GM19395 (cell line): Measurements from ENCODE around the gene PDE7B.

Experiments used
- ATAC-seq: cut with Tn5 transposase; IDR thresholded peaks from one replicate; pipeline ENCODE4 v1.9.1; 2021; ENCODE audit warnings: mild to moderate bottlenecking, moderate library complexity; ENCODE audit not compliant: unreplicated experiment

Gene PDE7B

DNA sequence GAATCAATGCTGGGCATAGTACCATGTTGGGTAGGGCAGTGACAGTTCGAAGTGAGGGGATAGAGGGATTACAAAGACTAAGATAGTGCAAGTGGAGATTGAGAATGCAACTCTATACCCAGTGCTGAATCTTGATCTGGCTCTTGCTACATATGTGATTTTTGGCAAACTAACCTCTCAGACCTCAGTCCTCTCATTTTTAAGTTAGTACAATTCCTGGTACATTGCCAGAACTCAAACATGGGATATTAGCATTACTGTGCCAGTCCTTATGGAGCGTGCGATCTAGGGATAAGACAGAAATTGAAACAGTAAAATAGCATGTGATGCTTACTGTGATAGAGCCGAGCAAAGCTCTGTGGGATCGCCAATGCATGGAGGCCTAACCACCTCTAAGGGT is 210.2 kb downstream of the PDE7B start:
- ATAC-seq = no peak

DNA sequence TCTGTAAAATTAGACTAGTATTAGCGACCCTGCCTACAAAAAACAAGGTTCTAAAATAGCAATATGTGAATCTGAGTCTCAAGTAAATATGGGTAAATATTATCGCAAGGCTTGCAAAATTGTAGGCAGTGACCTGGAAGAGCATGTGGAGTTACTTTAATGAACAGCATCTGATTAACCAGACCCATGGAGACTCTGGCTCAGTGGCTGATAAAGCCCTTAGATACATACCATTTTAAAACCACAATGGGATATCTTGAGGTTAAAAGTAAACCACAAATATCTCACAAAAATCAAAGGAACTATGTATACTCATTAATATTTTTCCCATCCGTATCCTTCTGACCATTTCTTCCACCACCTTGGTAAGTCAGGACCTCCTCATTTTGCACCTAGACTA is 211.6 kb downstream of the PDE7B start:
- no peak for ATAC-seq

DNA sequence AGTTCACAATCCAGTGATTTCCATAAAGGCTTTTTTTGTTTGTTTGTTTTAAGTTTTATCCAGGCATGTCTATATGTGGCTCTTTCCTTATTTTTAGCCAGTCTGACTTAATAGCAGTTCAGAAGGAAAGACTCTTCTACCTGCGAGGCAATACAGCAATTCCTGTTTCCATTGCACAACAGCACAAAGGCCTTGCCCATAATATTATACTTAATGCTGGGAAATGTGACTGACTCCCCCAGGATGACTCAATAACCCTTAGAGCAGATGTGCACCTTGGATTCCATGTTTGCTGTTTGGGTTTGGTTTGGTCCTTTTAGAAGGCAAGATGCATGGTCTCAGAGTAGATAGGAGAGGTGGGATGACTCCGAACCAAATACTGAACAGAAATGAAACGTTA is 214.5 kb downstream of the PDE7B start:
- ATAC-seq = no peak

DNA sequence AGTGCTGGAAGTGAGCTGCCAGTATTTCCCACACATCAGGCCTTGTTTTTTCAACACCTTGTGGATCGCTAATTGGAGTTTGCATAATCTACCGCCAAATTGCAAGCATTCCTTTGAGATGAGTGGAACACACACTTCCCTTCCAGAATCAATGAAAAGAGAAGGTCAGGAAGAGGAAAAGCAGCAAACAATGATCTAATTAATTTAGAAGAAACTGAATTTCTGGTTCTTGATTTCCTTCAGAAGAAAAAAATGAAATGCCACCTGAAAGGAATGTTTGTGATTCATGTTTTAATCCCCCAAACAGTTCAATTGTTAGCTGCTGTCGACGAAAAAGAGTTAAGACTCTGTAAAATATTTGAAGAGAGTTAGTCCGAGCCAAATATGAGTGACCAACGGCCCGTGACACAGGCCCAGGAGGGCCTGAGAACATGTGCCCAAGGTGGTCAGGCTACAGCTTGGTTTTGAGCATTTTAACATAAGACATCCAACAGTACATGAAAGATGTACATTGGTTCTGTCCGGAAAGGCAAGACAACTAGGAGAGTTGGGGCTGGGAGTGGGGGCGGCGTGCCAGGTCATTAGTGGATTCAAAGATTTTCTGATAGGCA is 216.3 kb downstream of the PDE7B start:
- no peak for ATAC-seq

DNA sequence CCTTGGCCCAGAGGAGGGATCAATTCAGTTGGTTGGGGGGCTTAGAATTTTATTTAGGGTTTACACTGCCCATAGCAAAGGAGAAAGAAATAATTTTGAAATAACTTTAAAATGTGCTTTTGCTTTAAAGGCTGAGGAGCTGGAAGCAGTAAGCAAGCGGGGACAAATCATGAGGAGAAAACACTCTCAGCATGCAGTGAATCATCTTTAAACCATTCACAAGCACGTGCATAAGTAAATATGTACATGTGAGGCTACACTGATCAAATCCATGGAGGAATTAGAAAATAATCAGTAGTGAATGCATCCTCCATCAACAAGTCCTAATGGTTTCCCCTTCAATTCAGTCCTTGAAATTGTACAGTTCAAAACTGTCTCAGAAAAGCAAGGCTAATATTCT is 217.6 kb downstream of the PDE7B start:
- ATAC-seq = no peak

DNA sequence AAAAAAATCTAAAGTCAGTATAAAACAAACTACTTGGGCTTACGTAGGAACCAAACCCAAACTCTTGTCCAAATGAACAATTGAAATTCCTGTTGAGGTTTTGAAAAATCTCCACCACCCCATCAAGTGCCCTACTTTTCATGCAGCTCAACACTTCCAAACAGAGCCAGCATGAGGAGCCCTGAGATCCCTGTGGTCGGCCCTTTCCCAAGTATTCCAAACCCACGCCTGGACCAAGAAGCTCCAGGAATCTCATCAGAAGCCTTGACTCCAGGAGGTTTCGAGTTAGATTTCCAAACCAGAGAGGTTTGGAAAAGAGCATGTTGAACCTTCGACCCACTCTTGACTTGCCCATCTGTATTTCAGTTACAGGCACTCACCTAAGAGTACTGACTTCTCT is 219.3 kb downstream of the PDE7B start:
- ATAC-seq = no peak

DNA sequence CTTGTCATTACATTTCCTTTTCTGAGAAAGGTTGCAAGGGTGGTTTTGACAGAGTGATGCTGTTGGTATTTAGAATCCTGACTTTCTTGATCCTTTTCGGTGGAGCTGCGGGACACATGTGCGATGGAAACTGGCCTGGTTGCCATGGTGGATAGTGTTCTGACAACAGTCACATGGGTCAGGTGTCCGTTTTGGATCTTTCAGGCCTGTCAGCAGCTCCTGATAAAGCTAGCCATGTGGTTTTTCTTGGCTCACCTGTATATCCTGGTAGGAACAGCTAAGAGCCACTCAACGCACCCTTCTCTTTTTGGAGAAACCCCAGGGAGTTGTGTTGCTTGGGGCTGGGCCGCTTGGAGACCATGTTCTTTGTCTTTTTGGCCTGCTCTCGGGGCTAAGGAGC is 221.2 kb downstream of the PDE7B start:
- ATAC-seq = no peak

DNA sequence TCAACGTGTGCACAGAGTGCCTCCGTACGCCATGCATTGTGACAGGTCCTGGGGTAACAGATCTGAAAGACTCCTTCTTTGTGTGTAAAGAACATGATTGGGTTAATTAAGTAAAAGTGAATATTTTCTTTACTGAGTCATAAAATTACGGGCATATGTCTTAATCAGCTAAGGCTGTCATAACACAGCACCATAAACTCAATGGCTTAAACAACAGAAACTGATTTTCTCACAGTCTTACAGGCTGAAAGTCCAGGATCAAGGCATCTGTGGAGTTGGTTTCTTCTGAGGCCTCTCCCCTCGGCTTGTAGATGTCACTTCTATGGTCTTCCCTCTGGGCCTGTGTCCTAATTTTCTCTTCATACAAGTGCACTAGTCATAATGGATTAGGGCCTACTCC is 221.7 kb downstream of the PDE7B start:
- ATAC-seq = no peak

DNA sequence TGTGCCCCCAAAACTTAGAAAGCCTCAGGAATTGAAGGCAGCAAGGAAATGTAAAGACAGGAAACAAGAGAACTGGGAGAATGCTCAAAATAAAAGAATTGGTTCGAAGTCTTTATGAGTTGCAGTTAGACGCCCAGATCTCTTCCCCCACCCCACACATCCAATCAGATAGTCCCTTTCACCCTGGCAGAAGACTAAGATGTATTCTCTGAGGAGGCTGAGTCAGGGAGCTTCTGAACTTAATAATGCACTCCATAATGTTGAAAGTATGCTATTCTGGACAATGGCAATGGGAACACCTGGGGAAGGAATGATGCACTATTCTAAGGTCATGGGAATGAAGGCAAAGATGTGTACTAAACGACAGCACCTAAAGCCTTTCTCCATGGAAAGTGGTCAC is 225.0 kb downstream of the PDE7B start:
- ATAC-seq = no peak

DNA sequence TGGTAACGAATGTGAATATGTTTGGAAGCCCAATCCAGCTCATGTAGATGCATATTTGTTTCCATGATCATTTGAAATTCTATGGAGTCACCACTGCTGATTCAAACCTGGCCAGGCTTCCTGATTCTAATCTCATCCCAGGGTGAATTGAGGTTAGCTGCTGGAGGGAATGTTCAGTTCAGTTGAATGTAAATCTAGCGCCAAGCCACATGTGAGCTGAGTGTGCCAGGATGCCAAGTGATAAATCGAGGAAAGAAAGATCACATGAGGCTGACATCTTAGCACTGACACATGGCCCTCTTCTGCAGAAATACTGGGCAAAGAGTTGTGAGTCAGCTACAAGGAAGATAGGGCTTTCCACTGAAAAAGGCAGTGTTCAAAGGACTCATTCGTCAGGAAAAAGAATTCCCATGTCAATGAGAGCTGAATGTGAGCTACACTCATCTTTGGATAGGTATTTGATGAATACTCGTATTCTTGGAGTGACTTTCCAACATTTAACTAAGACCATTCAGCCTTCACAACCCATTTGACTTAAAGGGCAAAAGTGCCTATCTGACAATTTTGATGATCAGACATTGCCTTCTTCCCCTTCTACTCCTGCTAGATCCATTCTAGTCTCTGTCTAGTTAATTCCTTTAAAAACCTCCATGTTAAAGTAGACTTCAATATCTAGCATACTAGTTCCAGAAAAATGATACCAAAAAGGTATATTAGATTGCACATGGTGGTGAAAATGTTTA is 226.5 kb downstream of the PDE7B start:
- no peak for ATAC-seq

DNA sequence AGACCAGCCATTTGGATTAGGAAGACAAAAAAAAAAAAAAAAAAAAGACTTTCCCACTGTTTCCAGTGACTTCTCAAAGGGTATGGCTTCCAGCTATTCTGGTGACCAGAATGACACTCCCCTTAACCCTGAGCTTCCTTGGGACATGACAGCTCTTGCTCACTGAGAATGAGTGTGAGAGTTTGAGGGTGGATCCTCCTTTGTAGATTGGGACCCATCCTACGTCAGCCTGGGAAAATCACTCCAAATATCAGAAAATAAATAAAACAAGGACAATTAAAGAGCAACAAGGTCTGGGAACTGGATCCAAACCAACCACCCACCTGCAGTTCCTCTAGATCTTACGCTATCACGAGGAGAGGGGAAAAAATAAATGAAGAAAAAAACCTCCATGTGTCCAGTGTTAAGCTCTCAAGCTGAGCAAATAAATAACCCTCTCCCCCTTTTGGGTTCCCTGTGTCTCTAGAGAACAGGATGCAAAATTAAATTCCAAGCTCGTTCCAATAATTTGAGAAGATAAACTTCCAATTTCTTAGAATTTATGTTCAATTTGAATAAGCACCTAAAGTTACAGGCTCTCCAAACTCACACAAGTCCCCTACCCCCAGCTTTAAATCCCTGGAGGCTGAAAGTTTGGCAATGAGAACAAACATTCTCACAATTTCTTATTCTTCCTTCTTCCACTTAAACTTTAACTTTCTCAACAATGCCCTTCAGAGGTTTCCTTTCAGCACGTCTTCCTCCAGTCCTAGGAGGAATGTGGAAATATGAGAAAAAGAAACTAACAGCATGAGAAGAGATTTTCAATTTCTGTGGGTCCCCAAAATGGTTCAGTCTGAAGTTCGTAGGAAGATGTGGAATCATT is 228.4 kb downstream of the PDE7B start:
- no peak for ATAC-seq

DNA sequence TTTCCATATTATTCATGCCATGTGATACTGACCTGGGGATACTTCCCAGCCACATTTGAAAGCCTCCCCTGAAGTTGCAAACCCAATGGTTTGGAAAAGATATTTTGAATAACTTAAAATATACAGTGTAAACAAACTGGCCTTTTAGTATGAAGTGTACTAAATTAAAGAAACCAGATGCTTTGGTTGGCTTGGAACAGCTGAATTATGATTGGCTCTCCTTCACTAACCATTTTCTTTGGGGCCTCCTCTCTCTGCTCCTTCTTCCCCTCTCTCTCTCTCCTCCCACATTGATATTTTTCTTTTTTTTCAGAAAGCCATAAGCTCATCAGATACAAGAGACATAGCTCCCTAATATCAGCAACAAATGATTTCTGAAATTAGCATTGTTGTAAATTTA is 232.0 kb downstream of the PDE7B start:
- ATAC-seq = no peak

DNA sequence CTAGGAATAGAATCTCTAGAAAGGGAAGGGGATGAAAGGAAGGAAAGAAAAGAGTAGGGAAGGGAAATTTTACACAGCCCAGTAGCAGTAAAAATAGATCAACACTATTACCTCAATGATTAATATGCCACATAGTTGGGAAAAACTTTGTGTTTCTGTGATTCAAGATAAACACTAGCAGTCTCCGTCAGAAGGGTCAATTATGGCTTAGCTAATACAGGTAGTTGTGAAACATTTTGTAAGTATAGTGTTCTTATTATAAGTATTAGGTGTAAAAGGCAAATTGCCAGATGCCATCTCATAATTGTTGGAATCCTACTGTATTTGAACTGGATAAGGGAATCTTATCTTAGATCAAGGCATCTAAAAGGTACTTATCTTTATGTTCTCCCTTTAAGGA is 232.9 kb downstream of the PDE7B start:
- no peak for ATAC-seq

DNA sequence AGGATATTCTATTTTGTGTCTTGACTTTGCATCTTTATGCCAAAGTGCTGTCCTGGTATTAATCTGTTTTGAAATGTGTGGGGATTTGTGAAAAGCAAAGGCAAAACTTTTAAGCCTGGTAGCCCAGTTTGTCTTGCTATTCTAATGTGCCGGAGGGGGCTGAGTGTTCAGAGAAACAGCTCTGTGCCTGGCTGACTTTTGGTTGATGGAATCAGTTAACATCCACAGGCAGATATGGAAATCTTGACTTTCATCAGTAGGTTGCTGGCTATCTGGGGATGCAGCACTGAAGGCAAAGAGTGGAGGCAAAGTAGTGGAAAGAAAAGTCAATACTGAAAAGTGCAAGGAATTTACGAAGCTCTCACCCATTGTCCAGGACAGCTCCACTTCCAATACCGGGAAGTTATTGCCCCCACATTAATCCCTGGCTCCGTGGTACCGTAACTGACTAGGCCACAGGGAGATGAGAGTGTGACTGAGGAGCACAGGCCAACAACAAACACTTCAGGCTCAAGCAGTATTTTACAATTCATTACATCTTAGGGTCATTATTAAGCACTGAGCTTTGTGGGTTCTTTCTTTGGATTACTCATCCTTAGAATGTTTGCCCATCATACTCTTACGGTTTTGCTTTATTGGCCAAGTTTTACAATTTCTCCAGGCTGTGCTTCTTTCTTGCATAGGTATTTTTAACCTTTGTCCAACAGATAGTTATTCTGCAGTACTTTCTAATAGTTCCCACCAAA is 234.0 kb downstream of the PDE7B start:
- no peak for ATAC-seq

DNA sequence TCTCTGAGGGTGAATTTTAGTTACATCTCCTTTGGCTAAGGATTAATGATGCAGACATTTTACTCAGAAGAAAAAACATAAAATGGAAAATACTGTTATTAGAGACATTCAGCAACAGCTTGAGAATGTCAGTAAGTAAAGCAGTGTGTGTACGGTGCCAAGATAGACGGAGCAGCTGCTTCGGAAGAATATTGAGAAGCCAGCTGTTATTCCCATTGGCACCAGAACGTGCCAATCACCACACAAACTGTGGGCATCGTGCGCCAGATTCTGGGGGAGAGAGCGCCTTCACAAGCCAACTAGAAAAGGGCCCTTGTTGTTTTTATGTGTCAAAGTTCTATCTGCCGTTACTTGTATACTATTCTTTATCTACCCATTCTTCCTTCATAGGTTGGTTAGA is 235.2 kb downstream of the PDE7B start:
- ATAC-seq = no peak

DNA sequence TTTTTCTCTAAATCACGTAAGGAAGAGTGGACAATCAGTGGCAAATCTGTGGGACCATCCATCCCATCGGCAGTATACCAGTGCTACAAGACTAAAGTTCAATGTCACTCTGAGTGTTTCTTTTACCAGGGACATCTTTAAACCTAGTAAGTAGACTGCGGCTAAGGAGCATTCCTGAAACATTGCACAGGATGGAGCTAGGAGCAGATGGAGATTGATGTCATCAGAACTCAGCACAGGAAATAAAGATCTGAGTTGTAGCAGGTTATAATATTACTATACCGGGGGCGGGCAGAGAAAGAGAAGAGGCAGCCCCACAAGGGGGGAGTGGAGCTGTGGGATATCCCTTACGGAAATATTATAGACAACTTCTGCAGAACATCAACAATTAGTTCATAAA is 236.5 kb downstream of the PDE7B start:
- no peak for ATAC-seq

DNA sequence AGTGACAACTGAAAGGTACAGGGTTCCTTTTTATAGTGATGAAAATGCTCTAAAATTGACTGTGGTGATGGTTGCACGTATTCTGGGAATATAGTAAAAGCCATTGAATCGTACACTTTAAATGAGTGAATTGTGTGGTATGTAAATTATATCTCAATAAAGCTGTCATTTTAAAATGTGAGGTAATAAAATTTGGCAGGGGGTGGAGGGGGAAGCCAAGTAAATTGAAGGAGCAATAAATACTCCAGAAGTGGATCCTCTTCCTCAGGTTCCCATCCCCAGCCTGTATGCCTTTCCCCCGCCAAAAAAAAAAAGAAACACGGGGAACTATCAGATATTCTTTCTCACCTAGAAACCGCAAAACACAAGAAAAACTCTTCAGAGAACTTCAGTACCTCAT is 237.2 kb downstream of the PDE7B start:
- ATAC-seq = no peak

DNA sequence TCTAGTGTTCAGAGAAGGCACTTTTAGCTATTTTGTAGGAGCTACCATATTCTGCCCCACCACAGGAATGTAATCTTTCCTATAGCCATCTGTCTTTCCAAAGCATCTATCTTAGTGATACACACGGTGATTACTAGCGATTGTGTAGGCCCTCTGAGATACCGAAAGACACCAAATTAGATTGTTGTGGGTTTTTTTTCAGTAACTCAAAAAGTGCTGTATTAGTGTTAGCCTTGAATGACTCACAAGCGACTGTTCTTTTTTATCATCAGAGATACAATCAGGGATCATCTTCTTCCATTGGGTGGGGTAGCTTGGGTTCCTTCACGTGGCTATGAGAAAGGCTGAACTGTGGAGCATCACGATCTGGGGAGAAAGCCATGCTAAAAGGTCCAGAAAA is 238.4 kb downstream of the PDE7B start:
- ATAC-seq = no peak

DNA sequence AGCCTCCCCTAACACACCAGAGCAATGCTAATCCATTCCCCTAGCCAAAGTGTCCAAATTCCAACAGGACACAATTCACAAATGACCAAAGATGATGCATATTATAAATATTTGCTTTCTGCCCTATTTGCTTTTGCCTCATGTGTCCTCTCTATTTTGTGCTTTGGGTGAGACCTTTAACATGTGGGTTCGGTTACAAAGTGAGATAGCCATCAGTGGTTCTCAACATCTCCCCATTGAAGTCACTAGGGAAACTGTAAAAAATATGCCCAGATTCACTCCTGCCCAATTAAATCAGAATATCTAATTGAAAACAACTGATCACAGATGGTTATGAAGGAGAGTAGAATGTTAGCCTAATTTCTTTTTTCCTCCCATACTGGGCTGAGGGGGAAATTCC is 239.4 kb downstream of the PDE7B start:
- ATAC-seq = no peak

DNA sequence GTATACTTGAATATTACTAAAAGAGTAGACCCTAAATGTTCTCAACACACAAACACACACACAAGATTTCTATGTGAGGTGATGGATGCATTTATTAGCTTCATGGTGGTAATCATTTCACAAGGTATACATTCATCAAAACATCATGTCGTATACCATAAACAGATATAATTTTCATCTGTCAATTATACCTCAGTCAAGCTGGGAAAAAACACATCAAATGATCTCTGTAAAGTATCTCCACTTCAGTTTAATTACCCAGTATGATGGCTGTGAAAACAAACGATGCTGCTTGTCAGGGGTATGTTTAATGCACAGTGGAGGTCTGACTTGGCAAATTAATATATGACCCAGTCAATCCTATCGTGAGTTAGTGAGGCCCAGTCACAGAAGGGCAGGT is 241.4 kb downstream of the PDE7B start:
- no peak for ATAC-seq

DNA sequence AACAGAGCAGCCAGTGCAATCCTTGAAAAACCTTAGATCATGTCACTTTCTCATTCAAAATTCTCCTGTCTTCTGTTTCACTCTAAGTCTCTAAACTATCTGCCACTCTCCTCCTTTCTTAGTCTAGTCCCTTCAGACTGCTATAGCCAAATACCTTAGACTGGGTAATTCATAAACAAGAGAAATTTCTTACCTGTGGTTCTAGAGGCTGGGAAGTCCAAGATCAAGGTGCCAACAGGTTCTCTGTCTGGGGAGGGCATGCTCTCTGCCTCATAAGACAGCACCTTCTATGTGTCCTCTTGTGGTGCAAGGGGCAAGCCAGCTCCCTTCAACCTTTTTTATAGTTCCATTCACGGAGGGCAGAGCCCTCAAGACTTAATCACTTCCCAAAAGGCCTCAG is 242.3 kb downstream of the PDE7B start:
- no peak for ATAC-seq
